ENCODE data around the gene PFKFB2.

Gene PFKFB2

GRCh38 chr1:207076181-207076955 is 23.3 kb downstream of the PFKFB2 start:
- H3K4me3 ChIP-seq (ENCODE audit: low read depth, low read length): no peak overlapping the region
- TF ChIP-seq CTCF (IDR thresholded peaks at IDR 0.05; ENCODE audit: low read depth, low read length): no peak

DNA sequence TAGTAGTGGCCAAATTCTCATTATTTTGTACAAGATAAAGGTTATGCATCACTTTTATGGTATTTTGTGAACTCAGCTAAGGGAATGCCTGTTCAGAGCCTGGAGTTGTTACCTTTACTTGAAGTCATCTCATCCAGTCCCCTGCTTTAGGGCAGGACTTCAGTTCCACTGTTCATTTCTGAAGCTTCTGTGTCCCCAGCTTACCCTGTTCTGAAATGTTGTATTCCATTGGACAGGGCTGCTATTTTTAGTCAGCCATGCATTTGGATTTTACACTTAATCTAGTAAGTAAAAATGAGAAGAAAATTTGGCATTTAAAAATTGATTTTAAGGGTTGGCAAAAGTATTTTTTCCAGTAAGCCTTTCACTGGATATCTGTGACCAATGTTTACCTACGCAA is 23.9 kb downstream of the PFKFB2 start:
- no peak for TF ChIP-seq CTCF (IDR thresholded peaks at IDR 0.05; ENCODE audit: low read depth, low read length)
- H3K4me3 ChIP-seq (ENCODE audit: low read depth, low read length): no peak overlapping the region

- peak; percentile 86 for TF ChIP-seq CTCF (IDR thresholded peaks at IDR 0.05; ENCODE audit: low read depth, low read length)
- no peak overlapping the region for H3K4me3 ChIP-seq (ENCODE audit: low read depth, low read length)
Observed at GRCh38 chr1:207077470-207078377, 24.6 kb downstream of the PFKFB2 start.

- no peak for TF ChIP-seq CTCF (IDR thresholded peaks at IDR 0.05; ENCODE audit: low read depth, low read length)
- no peak overlapping the region for H3K4me3 ChIP-seq (ENCODE audit: low read depth, low read length)
Observed at GRCh38 chr1:207078578-207079132, 25.6 kb downstream of the PFKFB2 start.

DNA sequence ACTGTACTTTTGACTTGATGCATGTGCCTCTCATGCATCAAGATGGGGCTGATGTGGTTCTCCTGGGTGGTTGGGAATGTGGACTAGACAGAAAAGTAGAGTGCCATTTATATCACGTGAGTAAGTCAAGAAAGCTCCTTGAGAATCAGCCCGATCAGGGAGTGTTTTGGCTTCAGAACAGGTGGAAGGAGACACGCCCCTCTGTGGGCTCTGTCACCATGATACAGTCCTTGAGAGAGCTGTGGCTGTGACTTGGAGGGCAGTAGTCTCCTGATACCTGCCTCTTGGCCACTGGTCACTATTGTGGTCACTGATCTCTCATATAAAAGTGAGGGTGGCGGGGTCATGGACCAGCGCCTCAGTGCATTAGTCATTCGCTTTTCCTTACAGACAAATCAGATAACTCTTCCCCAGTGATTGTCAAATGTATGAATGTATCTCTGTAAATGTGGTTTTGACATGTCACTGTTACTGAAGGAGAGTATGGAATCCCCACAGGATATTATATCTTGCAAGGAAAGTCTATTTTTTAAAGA is 26.7 kb downstream of the PFKFB2 start:
- no peak overlapping the region for H3K4me3 ChIP-seq (ENCODE audit: low read depth, low read length)

DNA sequence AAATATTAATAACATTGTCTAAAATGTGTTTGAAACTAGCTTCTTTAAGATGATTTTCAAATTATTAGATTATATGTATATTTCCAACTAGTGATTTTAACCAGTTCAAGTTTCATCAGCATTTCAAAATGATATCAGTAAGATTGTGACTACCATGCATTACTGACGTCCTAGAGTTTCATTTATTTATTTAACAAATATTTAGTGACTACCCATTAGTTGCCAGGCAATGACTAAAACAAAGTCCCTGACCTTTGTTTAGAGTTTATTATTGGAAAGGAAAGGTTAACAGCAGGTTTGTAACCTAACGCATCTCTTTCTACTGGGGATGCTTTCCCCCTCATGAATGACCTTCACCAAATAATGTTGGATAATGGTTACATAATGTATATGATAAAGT is 28.0 kb downstream of the PFKFB2 start:
- no peak overlapping the region for H3K4me3 ChIP-seq (ENCODE audit: low read depth, low read length)
- no peak for TF ChIP-seq CTCF (IDR thresholded peaks at IDR 0.05; ENCODE audit: low read depth, low read length)

More for the DNA sequence above, 26.7 kb downstream of the PFKFB2 start:
- TF ChIP-seq CTCF (IDR thresholded peaks at IDR 0.05; ENCODE audit: low read depth, low read length): no peak
